Liver (tissue), 9 donors: ENCODE data around the gene TOM1L2. TPM values are rescaled to one million over a fixed set of nuclear protein-coding genes. Genes with fewer than 3 reads are reported as not detected.

Experiments used
- DNase-seq: peaks from one replicate; pipeline ENCODE4 v3.0.0-alpha.2; 2017; ENCODE audit warnings: low spot score
- H3K27ac ChIP-seq, 2 donors: one replicate each; pipeline ENCODE4 v1.7.0; 2013; ENCODE audit warnings: inconsistent platforms in 2 of 2, low read length in 2 of 2, control low read depth in 1 of 2, low read depth in 1 of 2, mild to moderate bottlenecking in 1 of 2
- H3K27me3 ChIP-seq, 4 donors: one replicate each; pipeline versions ENCODE4 v1.6.1 to v1.7.0; 2013; ENCODE audit warnings: low read length in 3 of 4, inconsistent platforms in 1 of 4, mild to moderate bottlenecking in 1 of 4, moderate library complexity in 1 of 4; ENCODE audit not compliant: control insufficient read depth in 4 of 4, insufficient read depth in 4 of 4
- H3K36me3 ChIP-seq, 4 donors: one replicate each; pipeline versions ENCODE4 v1.6.1 to v1.7.0; 2013; ENCODE audit warnings: low read length in 3 of 4, mild to moderate bottlenecking in 3 of 4, low read depth in 1 of 4, moderate library complexity in 1 of 4; ENCODE audit not compliant: control insufficient read depth in 4 of 4, insufficient read depth in 3 of 4
- H3K4me1 ChIP-seq, 4 donors: one replicate each; pipeline versions ENCODE4 v1.6.1 to v1.7.0; 2013; ENCODE audit warnings: low read length in 3 of 4, mild to moderate bottlenecking in 3 of 4, moderate library complexity in 1 of 4; ENCODE audit not compliant: control insufficient read depth in 4 of 4, insufficient read depth in 4 of 4
- H3K4me3 ChIP-seq, 3 donors: one replicate each; pipeline versions ENCODE4 v1.6.1 to v1.7.0; 2013; ENCODE audit warnings: low read length in 3 of 3, control low read depth in 1 of 3, low read depth in 1 of 3, mild to moderate bottlenecking in 1 of 3
- H3K9ac ChIP-seq, 2 donors: one replicate each; pipeline ENCODE4 v1.7.0; 2013; ENCODE audit warnings: low read length in 2 of 2, mild to moderate bottlenecking in 2 of 2, moderate library complexity in 2 of 2, control low read depth in 1 of 2, low read depth in 1 of 2
- H3K9me3 ChIP-seq, 4 donors: one replicate each; pipeline versions ENCODE4 v1.6.1 to v1.7.0; 2013; ENCODE audit warnings: low read length in 3 of 4; ENCODE audit not compliant: control insufficient read depth in 4 of 4
- EGR1 ChIP-seq, 2 donors: IDR thresholded peaks; 2 replicates each; pipeline ENCODE4 v1.6.1; 2016 to 2018; ENCODE audit warnings: antibody characterized with exemption in 2 of 2, low read depth in 2 of 2
- FOXA1 ChIP-seq: IDR thresholded peaks from 2 replicates; pipeline ENCODE4 v1.6.1; 2016; ENCODE audit warnings: antibody characterized with exemption
- FOXA2 ChIP-seq: IDR thresholded peaks from 2 replicates; pipeline ENCODE4 v1.6.1; 2016; ENCODE audit warnings: antibody characterized with exemption
- GABPA ChIP-seq, 2 donors: IDR thresholded peaks in 1 of 2; conservative IDR thresholded peaks in 1 of 2; 2 replicates each; pipeline ENCODE4 v1.6.1; 2016; ENCODE audit warnings: antibody characterized with exemption in 2 of 2, mild to moderate bottlenecking in 1 of 2, moderate library complexity in 1 of 2
- HNF4A ChIP-seq, 2 donors: conservative IDR thresholded peaks; 2 replicates each; pipeline ENCODE4 v1.6.1; 2016; ENCODE audit warnings: antibody characterized with exemption in 2 of 2, mild to moderate bottlenecking in 2 of 2
- HNF4G ChIP-seq: IDR thresholded peaks from 2 replicates; pipeline ENCODE4 v1.6.1; 2016; ENCODE audit warnings: antibody characterized with exemption
- JUND ChIP-seq, 2 donors: IDR thresholded peaks; 2 replicates each; pipeline ENCODE4 v1.6.1; 2016; ENCODE audit warnings: antibody characterized with exemption in 2 of 2
- MAX ChIP-seq: IDR thresholded peaks from 2 replicates; pipeline ENCODE4 v1.6.1; 2016; ENCODE audit warnings: antibody characterized with exemption
- NR2F2 ChIP-seq: IDR thresholded peaks from 2 replicates; pipeline ENCODE4 v1.6.1; 2016; ENCODE audit warnings: antibody characterized with exemption
- RAD21 ChIP-seq, 2 donors: IDR thresholded peaks; 2 replicates each; pipeline ENCODE4 v1.6.1; 2016; ENCODE audit warnings: antibody characterized with exemption in 2 of 2, mild to moderate bottlenecking in 2 of 2
- RXRA ChIP-seq, 2 donors: IDR thresholded peaks; 2 replicates each; pipeline ENCODE4 v1.6.1; 2017 to 2018; ENCODE audit warnings: antibody characterized with exemption in 2 of 2, mild to moderate bottlenecking in 1 of 2
- SP1 ChIP-seq: IDR thresholded peaks from 2 replicates; pipeline ENCODE4 v1.6.1; 2018; ENCODE audit warnings: antibody characterized with exemption, mild to moderate bottlenecking
- TAF1 ChIP-seq: conservative IDR thresholded peaks from 2 replicates; pipeline ENCODE4 v1.6.1; 2016; ENCODE audit warnings: antibody characterized with exemption, mild to moderate bottlenecking
- YY1 ChIP-seq: IDR thresholded peaks from 2 replicates; pipeline ENCODE4 v1.6.1; 2016; ENCODE audit warnings: antibody characterized with exemption, mild to moderate bottlenecking
- WGBS: extraction: QIAGEN DNeasy Blood & Tissue Kit; methylation state at CpG from one replicate; pipeline ENCODE4 v1.1.7; 2013; 5-methylcytosine and 5-hydroxymethylcytosine counted together
- polyA plus RNA-seq, 2 donors: library from polyadenylated mRNA; stranded (reverse) in 1 of 2; unstranded in 1 of 2; fragments of 200-250 nt in 1 of 2; fragments of >200 nt in 1 of 2; fragmentation: Nextera tagmentation in 1 of 2; extraction: Ambion mirVana in 1 of 2; gene quantifications; one replicate each; pipeline versions ENCODE4 v1.2.1 to v1.2.3, GENCODE V29; 2013 to 2015
- total RNA-seq, 2 donors: library from RNA; depleted of rRNA; stranded (reverse); fragments of >200 nt; gene quantifications; one replicate each; pipeline ENCODE4 v1.2.3, GENCODE V29; 2014
- TF ChIP-seq, protein P1 (sequence below): fragments of 150-350 bp; IDR thresholded peaks from 2 replicates; pipeline ENCODE4 v1.5.1; 2017; ENCODE audit warnings: improper control_type of control experiment, low read depth, low read length; ENCODE audit not compliant: missing input control
- TF ChIP-seq, protein P2 (sequence below): IDR thresholded peaks from 2 replicates; pipeline ENCODE4 v1.6.1; 2016; ENCODE audit warnings: antibody characterized with exemption, mild to moderate bottlenecking
- TF ChIP-seq, protein P3 (sequence below): IDR thresholded peaks from 2 replicates; pipeline ENCODE4 v1.6.1; 2016; ENCODE audit warnings: antibody characterized with exemption
- TF ChIP-seq, protein P4 (sequence below): IDR thresholded peaks from 2 replicates; pipeline ENCODE4 v1.6.1; 2016; ENCODE audit warnings: antibody characterized with exemption
- donor health status: healthy.
- donor health status: healthy.
- donor health status: healthy.
- donor health status: healthy.
- donor health status: healthy.

The TOM1L2 gene
- total and polyA plus RNA-seq, 4 donors, result 5.0 to 24.0 (median 9.3) TPM

DNA sequence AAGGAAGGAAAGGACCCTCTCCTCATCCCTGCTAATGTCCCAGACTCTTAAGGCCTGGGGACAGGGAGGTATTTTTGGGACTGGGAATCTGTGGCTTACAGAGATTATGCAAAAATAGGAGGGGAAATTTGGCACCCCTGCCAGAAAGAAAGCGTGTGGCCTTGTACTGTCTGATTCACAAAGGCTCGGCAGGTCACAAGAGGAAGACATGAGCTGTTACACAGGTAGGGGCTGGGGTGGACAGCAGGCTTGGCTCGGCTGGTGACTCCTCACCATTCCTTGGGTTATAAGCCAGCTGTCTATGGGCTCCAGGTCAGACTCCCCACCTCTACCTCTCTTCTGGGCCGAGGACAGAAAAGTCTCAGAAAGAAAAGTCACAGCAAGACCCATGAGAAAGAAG, 114.7 kb downstream of the TOM1L2 start:
- no peak overlapping the region for H3K4me3 ChIP-seq
- 93% methylated on average over 4 of the region's 4 CpGs for WGBS
- no peaks in the 10 kb centered on the region for H3K27me3 ChIP-seq
- TF ChIP-seq TAF1, result no peak
- TF ChIP-seq, protein P1, sequence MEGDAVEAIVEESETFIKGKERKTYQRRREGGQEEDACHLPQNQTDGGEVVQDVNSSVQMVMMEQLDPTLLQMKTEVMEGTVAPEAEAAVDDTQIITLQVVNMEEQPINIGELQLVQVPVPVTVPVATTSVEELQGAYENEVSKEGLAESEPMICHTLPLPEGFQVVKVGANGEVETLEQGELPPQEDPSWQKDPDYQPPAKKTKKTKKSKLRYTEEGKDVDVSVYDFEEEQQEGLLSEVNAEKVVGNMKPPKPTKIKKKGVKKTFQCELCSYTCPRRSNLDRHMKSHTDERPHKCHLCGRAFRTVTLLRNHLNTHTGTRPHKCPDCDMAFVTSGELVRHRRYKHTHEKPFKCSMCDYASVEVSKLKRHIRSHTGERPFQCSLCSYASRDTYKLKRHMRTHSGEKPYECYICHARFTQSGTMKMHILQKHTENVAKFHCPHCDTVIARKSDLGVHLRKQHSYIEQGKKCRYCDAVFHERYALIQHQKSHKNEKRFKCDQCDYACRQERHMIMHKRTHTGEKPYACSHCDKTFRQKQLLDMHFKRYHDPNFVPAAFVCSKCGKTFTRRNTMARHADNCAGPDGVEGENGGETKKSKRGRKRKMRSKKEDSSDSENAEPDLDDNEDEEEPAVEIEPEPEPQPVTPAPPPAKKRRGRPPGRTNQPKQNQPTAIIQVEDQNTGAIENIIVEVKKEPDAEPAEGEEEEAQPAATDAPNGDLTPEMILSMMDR, result no peak
- no peak for TF ChIP-seq GABPA (IDR thresholded peaks at IDR 0.05 in 1 of 2, conservative IDR thresholded peaks at IDR 0.05 in 1 of 2)
- no peak for TF ChIP-seq HNF4G
- TF ChIP-seq YY1, result no peak
- no peak for TF ChIP-seq HNF4A (conservative IDR thresholded peaks at IDR 0.05)
- TF ChIP-seq RXRA (IDR thresholded peaks at IDR 0.05), result no peak
- no peak for TF ChIP-seq NR2F2
- TF ChIP-seq EGR1 (IDR thresholded peaks at IDR 0.05; ENCODE audit: low read depth in 2 of 2), result no peak
- no peak for TF ChIP-seq MAX
- no peak for TF ChIP-seq JUND (IDR thresholded peaks at IDR 0.05)
- no peak for TF ChIP-seq FOXA2
- TF ChIP-seq, protein P2, sequence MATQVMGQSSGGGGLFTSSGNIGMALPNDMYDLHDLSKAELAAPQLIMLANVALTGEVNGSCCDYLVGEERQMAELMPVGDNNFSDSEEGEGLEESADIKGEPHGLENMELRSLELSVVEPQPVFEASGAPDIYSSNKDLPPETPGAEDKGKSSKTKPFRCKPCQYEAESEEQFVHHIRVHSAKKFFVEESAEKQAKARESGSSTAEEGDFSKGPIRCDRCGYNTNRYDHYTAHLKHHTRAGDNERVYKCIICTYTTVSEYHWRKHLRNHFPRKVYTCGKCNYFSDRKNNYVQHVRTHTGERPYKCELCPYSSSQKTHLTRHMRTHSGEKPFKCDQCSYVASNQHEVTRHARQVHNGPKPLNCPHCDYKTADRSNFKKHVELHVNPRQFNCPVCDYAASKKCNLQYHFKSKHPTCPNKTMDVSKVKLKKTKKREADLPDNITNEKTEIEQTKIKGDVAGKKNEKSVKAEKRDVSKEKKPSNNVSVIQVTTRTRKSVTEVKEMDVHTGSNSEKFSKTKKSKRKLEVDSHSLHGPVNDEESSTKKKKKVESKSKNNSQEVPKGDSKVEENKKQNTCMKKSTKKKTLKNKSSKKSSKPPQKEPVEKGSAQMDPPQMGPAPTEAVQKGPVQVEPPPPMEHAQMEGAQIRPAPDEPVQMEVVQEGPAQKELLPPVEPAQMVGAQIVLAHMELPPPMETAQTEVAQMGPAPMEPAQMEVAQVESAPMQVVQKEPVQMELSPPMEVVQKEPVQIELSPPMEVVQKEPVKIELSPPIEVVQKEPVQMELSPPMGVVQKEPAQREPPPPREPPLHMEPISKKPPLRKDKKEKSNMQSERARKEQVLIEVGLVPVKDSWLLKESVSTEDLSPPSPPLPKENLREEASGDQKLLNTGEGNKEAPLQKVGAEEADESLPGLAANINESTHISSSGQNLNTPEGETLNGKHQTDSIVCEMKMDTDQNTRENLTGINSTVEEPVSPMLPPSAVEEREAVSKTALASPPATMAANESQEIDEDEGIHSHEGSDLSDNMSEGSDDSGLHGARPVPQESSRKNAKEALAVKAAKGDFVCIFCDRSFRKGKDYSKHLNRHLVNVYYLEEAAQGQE, result no peak
- no peak for TF ChIP-seq FOXA1
- TF ChIP-seq, protein P3, sequence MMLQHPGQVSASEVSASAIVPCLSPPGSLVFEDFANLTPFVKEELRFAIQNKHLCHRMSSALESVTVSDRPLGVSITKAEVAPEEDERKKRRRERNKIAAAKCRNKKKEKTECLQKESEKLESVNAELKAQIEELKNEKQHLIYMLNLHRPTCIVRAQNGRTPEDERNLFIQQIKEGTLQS, result no peak
- TF ChIP-seq RAD21 (IDR thresholded peaks at IDR 0.05), result no peak
- TF ChIP-seq SP1, result no peak
- TF ChIP-seq, protein P4, sequence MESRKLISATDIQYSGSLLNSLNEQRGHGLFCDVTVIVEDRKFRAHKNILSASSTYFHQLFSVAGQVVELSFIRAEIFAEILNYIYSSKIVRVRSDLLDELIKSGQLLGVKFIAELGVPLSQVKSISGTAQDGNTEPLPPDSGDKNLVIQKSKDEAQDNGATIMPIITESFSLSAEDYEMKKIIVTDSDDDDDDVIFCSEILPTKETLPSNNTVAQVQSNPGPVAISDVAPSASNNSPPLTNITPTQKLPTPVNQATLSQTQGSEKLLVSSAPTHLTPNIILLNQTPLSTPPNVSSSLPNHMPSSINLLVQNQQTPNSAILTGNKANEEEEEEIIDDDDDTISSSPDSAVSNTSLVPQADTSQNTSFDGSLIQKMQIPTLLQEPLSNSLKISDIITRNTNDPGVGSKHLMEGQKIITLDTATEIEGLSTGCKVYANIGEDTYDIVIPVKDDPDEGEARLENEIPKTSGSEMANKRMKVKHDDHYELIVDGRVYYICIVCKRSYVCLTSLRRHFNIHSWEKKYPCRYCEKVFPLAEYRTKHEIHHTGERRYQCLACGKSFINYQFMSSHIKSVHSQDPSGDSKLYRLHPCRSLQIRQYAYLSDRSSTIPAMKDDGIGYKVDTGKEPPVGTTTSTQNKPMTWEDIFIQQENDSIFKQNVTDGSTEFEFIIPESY, result no peak
- H3K27ac ChIP-seq, result no peak overlapping the region
- H3K4me1 ChIP-seq, result peaks cover 0 to 19% (median 7%) of the 10 kb centered on the region in 4 donors
- no peak for DNase-seq
- H3K9ac ChIP-seq, result no peak overlapping the region
- H3K36me3 ChIP-seq, result no peaks in the 10 kb centered on the region
- no peaks in the 10 kb centered on the region for H3K9me3 ChIP-seq
